CD4-positive, alpha-beta T cell (primary cell): ENCODE measurements around the gene UBXN2A. TPM values are rescaled to one million over a fixed set of nuclear protein-coding genes. Genes with fewer than 3 reads are reported as not detected.
"Not testable (repeated sequence)": the region's sequence is repeated elsewhere in the genome, so short reads cannot be mapped to it uniquely, and the experiment has no call there.

Experiments
- ATAC-seq: fragments of 200-7000 bp; cut with Tn5 transposase; one replicate; pipeline ENCODE4 v1.10.0; 2022; ENCODE audit warnings: mild to moderate bottlenecking; ENCODE audit not compliant: poor library complexity
- CTCF ChIA-PET: fragments of 350-600 bp; sonication (Branson Sonifier 250); formaldehyde crosslinking; loops from one replicate; lab custom pipeline; 2021; ENCODE audit warnings: antibody characterized with exemption, inconsistent platforms; lab: Charles Lee
- POLR2A ChIA-PET: fragments of 350-600 bp; sonication (Branson Sonifier 250); formaldehyde crosslinking; loops from one replicate; lab custom pipeline; 2021; ENCODE audit warnings: antibody characterized with exemption, inconsistent platforms; lab: Charles Lee
- DNase-seq, 14 experiments: peaks; one replicate each; pipeline ENCODE4 v3.0.0-alpha.2; 2013 to 2020; ENCODE audit warnings: mixed read lengths in 2 of 14
- H3K27ac ChIP-seq, 2 donors: one replicate each; pipeline versions ENCODE4 v1.5.1 to v1.7.0; 2013; ENCODE audit warnings: low read length in 2 of 2, low read depth in 1 of 2, mild to moderate bottlenecking in 1 of 2
- H3K27me3 ChIP-seq, 2 experiments: 1 replicate in 1 of 2; 2 replicates in 1 of 2; pipeline versions ENCODE4 v1.6.1 to v1.7.0; 2013; ENCODE audit warnings: low read length in 2 of 2, control low read depth in 1 of 2, mild to moderate bottlenecking in 1 of 2, moderate library complexity in 1 of 2; ENCODE audit not compliant: insufficient read depth in 2 of 2, control insufficient read depth in 1 of 2
- H3K36me3 ChIP-seq: one replicate; pipeline ENCODE4 v1.6.1; 2013; ENCODE audit warnings: low read length, control low read depth; ENCODE audit not compliant: insufficient read depth
- H3K4me1 ChIP-seq: one replicate; pipeline ENCODE4 v1.6.1; 2013; ENCODE audit warnings: low read length, control low read depth; ENCODE audit not compliant: insufficient read depth
- H3K4me3 ChIP-seq: one replicate; pipeline ENCODE4 v1.5.1; 2013; ENCODE audit warnings: mild to moderate bottlenecking, low read length, moderate library complexity
- H3K9me3 ChIP-seq, 2 experiments: 1 replicate in 1 of 2; 2 replicates in 1 of 2; pipeline versions ENCODE4 v1.6.1 to v1.7.0; 2013; ENCODE audit warnings: low read length in 2 of 2, mild to moderate bottlenecking in 2 of 2, control low read depth in 1 of 2, moderate library complexity in 1 of 2; ENCODE audit not compliant: control insufficient read depth in 1 of 2, insufficient read depth in 1 of 2
- H3K27ac Mint-ChIP-seq: one replicate; pipeline ENCODE4 v1.8.0; 2020; ENCODE audit warnings: mixed read lengths
- H3K27me3 Mint-ChIP-seq: one replicate; pipeline ENCODE4 v1.8.0; 2021; ENCODE audit warnings: mixed read lengths
- H3K36me3 Mint-ChIP-seq: one replicate; pipeline ENCODE4 v1.8.0; 2021; ENCODE audit warnings: low read depth, mixed read lengths
- H3K4me1 Mint-ChIP-seq: one replicate; pipeline ENCODE4 v1.8.0; 2021; ENCODE audit warnings: low read depth, mixed read lengths
- H3K4me3 Mint-ChIP-seq: one replicate; pipeline ENCODE4 v1.8.0; 2020; ENCODE audit warnings: mild to moderate bottlenecking, mixed read lengths
- H3K9me3 Mint-ChIP-seq: one replicate; pipeline ENCODE4 v1.8.0; 2020; ENCODE audit warnings: mixed read lengths
- intact Hi-C, 2 experiments: fragments of 100-400 bp; cut with DNase I in 1 of 2; cut with micrococcal nuclease in 1 of 2; formaldehyde crosslinking; loops; one replicate each; pipeline versions ENCODE4 v1.15.1 to v1.9.0; 2023 to 2025; cut with DNase I, micrococcal nuclease
- total RNA-seq, 174 experiments: library from RNA in 2 of 174; stranded (reverse) in 2 of 174; gene quantifications; one replicate each; pipeline ENCODE4 v1.2.3 and lab custom pipeline; 2021 to 2026
- TF ChIP-seq, protein P1 (sequence below): fragments of 200-600 bp; IDR thresholded peaks from one replicate; pipeline ENCODE4 v1.8.0; 2022; ENCODE audit warnings: antibody characterized with exemption, mild to moderate bottlenecking

The UBXN2A gene
- total RNA-seq, 2 experiments from 2014 or later, result 12.9 to 16.7 TPM

DNA sequence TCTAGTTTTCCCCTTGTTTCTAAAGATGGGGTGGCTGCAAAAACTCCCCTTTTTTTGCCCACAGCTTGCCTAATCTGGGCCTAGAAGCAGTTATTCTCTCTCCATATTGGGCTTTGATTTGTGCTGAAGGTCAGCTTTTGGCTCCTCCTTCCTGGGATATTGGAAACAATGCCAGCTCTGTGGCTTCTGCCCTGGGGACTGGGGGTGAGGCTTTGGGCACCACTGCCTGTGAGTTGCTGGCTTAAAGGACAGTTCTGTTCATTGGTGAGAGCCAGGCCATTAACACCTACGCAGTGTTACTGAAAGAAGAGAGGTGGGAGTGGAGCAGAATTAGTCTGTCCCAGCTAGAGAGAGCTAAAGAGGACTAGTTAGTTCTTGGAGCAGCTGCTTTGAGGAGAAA, 4.3 kb downstream of the UBXN2A start:
- ATAC-seq (no peak), DNase-seq (no peak)
- Mint-ChIP-seq H3K9me3 (no peaks in the 10 kb centered on the region), H3K27ac (no peak overlapping the region), H3K4me1 (peaks cover 31% of the 10 kb centered on the region), H3K4me3 (peak overlapping the region; percentile 25), H3K36me3 (peaks cover 9% of the 10 kb centered on the region), H3K27me3 (no peaks in the 10 kb centered on the region)
- no peaks in the 10 kb centered on the region for H3K27me3 ChIP-seq
- ChIA-PET POLR2A (interaction anchor here (0.6 to 1.8 kb wide), 4 partner anchors 14 to 18 kb away, joined by 3 to 8 read pairs (median 4); partner anchors contain the start of gene ATAD2B), CTCF (no interaction called here)
- H3K9me3 ChIP-seq, result no peaks in the 10 kb centered on the region
- intact Hi-C loops, result loop anchor here (5.0 kb wide), 4 partner anchors 52 to 1728 kb away; partner anchors contain the start of genes DTNB (in 1 of the 2), FKBP1B (in 1 of the 2), ITSN2 (in 1 of the 2) and WDCP (in 1 of the 2)
- H3K4me1 ChIP-seq, result peaks cover 14% of the 10 kb centered on the region
- H3K27ac ChIP-seq, result no peak overlapping the region
- H3K36me3 ChIP-seq, result no peaks in the 10 kb centered on the region
- TF ChIP-seq, protein P1, sequence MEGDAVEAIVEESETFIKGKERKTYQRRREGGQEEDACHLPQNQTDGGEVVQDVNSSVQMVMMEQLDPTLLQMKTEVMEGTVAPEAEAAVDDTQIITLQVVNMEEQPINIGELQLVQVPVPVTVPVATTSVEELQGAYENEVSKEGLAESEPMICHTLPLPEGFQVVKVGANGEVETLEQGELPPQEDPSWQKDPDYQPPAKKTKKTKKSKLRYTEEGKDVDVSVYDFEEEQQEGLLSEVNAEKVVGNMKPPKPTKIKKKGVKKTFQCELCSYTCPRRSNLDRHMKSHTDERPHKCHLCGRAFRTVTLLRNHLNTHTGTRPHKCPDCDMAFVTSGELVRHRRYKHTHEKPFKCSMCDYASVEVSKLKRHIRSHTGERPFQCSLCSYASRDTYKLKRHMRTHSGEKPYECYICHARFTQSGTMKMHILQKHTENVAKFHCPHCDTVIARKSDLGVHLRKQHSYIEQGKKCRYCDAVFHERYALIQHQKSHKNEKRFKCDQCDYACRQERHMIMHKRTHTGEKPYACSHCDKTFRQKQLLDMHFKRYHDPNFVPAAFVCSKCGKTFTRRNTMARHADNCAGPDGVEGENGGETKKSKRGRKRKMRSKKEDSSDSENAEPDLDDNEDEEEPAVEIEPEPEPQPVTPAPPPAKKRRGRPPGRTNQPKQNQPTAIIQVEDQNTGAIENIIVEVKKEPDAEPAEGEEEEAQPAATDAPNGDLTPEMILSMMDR, result no peak
- H3K4me3 ChIP-seq, result no peak overlapping the region

DNA sequence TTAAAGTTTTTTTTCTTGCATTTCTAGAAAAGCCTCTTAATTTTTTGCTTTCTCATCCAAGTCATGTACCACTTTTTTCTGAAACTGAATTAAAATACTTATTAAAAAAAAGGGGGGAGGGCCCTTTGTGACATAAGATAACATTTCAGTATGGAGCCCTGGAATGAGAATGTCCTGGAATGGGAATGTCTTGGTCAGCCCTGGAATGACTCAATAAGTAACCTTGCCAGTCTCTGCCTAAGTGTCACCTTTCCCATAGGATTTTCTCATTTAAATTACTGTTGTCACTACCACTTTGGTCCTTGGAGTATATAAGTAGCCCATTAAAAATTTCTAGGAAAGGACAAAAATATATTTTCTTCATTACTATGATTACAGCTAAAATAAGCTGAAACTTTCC, 4.7 kb downstream of the UBXN2A start:
- Histone ChIP-seq H3K36me3 (no peaks in the 10 kb centered on the region), H3K27me3 (no peaks in the 10 kb centered on the region), H3K9me3 (no peaks in the 10 kb centered on the region), H3K27ac (no peak overlapping the region), H3K4me3 (no peak overlapping the region), H3K4me1 (peaks cover 10% of the 10 kb centered on the region)
- ATAC-seq, result no peak
- H3K36me3 Mint-ChIP-seq, result peaks cover 5% of the 10 kb centered on the region
- DNase-seq, result no peak
- intact Hi-C loops, result loop anchor here (5.0 kb wide), 4 partner anchors 53 to 1727 kb away; partner anchors contain the start of genes DTNB (in 1 of the 2), FKBP1B (in 1 of the 2), ITSN2 (in 1 of the 2) and WDCP (in 1 of the 2)
- no peaks in the 10 kb centered on the region for H3K9me3 Mint-ChIP-seq
- no peaks in the 10 kb centered on the region for H3K27me3 Mint-ChIP-seq
- H3K4me1 Mint-ChIP-seq, result peaks cover 31% of the 10 kb centered on the region
- CTCF ChIA-PET, result interaction anchor here (0.7 kb wide), 1 partner anchor 64 kb away, joined by 3 read pairs; no protein-coding TSS in a partner anchor
- POLR2A ChIA-PET, result interaction anchor here (0.6 to 1.3 kb wide), 3 partner anchors 14 to 18 kb away, joined by 3 to 4 read pairs (median 4); partner anchors contain the start of gene ATAD2B
- no peak overlapping the region for H3K27ac Mint-ChIP-seq
- TF ChIP-seq, protein P1, result no peak
- no peak overlapping the region for H3K4me3 Mint-ChIP-seq

- Histone ChIP-seq H3K27ac (no peak overlapping the region), H3K4me3 (no peak overlapping the region), H3K9me3 (no peaks in the 10 kb centered on the region), H3K4me1 (no peaks in the 10 kb centered on the region), H3K36me3 (no peaks in the 10 kb centered on the region), H3K27me3 (no peaks in the 10 kb centered on the region)
- no peak overlapping the region for H3K4me3 Mint-ChIP-seq
- no peaks in the 10 kb centered on the region for H3K36me3 Mint-ChIP-seq
- ATAC-seq (no peak), DNase-seq (no peak)
- TF ChIP-seq, protein P1, result no peak
- no peaks in the 10 kb centered on the region for H3K27me3 Mint-ChIP-seq
- intact Hi-C loops, result no loop called here
- ChIA-PET POLR2A (no interaction called here), CTCF (no interaction called here)
- H3K4me1 Mint-ChIP-seq, result peaks cover 23% of the 10 kb centered on the region
- no peaks in the 10 kb centered on the region for H3K9me3 Mint-ChIP-seq
- H3K27ac Mint-ChIP-seq, result no peak overlapping the region
These were observed 7.1 kb downstream of the UBXN2A start for GRCh38 chr2:23947350-23947749.

DNA sequence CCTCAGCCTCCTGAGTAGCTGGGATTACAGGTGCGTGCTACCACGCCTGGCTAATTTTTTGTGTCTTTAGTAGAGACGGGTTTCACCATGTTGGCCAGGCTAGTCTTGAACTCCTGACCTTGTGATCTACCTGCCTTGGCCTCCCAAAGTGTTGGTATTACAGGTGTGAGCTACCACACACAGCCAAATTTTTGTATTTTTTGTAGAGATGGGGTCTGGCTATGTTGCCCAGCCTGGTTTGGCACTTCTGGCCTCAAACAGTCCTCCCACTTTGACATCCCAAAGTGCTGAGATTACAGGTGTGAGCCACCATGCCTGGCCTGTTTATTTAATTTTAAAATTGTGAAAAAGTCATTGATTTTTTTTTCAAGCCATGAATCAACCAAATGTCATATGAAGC, 12.3 kb downstream of the UBXN2A start:
- H3K4me3 Mint-ChIP-seq, DNase-seq, H3K4me1 ChIP-seq, H3K27me3 Mint-ChIP-seq, H3K9me3 Mint-ChIP-seq, H3K4me1 Mint-ChIP-seq, H3K36me3 Mint-ChIP-seq, H3K36me3 ChIP-seq, POLR2A ChIA-PET, H3K27ac ChIP-seq, H3K27me3 ChIP-seq, H3K9me3 ChIP-seq, intact Hi-C loops, ATAC-seq, H3K27ac Mint-ChIP-seq, H3K4me3 ChIP-seq: not testable (repeated sequence)
- CTCF ChIA-PET, result interaction anchor here (0.6 to 2.5 kb wide), 2 partner anchors 25 to 1559 kb away, joined by 4 to 11 read pairs; partner anchors contain the start of gene ATAD2B
